GM21367 (cell line): Measurements from ENCODE around the gene DIP2C.
A peak's percentile ranks its signal among the peaks of the same experiment; 100 is the strongest.
"Not testable (repeated sequence)": the region's sequence is repeated elsewhere in the genome, so short reads cannot be mapped to it uniquely, and the experiment has no call there.

Source experiments
- ATAC-seq: cut with Tn5 transposase; IDR thresholded peaks from one replicate; pipeline ENCODE4 v1.9.1; 2021; ENCODE audit not compliant: unreplicated experiment

DIP2C gene

GRCh38 chr10:317271-317769 is 372.1 kb downstream of the DIP2C start:
- ATAC-seq = peak; percentile 94

- ATAC-seq = no peak
Observed at GRCh38 chr10:316390-316789, 373.1 kb downstream of the DIP2C start.

GRCh38 chr10:314871-315270 is 374.6 kb downstream of the DIP2C start:
- no peak for ATAC-seq

GRCh38 chr10:314381-314780 is 375.1 kb downstream of the DIP2C start:
- ATAC-seq = no peak

GRCh38 chr10:311901-312665 is 377.4 kb downstream of the DIP2C start:
- ATAC-seq = no peak

- no peak for ATAC-seq
Observed at GRCh38 chr10:310976-311639, 378.4 kb downstream of the DIP2C start.

- ATAC-seq = no peak
Observed at GRCh38 chr10:310371-310770, 379.1 kb downstream of the DIP2C start.

- no peak for ATAC-seq
Observed at GRCh38 chr10:308572-309085, 380.8 kb downstream of the DIP2C start.

- no peak for ATAC-seq
Observed at GRCh38 chr10:308101-308500, 381.4 kb downstream of the DIP2C start.

- ATAC-seq = no peak
Observed at GRCh38 chr10:307659-308058, 381.8 kb downstream of the DIP2C start.

- no peak for ATAC-seq
Observed at GRCh38 chr10:306675-307185, 382.7 kb downstream of the DIP2C start.

GRCh38 chr10:306007-306674 is 383.3 kb downstream of the DIP2C start:
- ATAC-seq = no peak

GRCh38 chr10:305034-305433 is 384.4 kb downstream of the DIP2C start:
- ATAC-seq = no peak

- no peak for ATAC-seq
Observed at GRCh38 chr10:301536-301935, 387.9 kb downstream of the DIP2C start.

- not testable (repeated sequence) for ATAC-seq
Observed at GRCh38 chr10:300580-300979, 388.9 kb downstream of the DIP2C start.

GRCh38 chr10:299969-300368 is 389.5 kb downstream of the DIP2C start:
- peak; percentile 86 for ATAC-seq

GRCh38 chr10:299512-299911 is 390.0 kb downstream of the DIP2C start:
- ATAC-seq = peak; percentile 29

GRCh38 chr10:298033-298432 is 391.4 kb downstream of the DIP2C start:
- no peak for ATAC-seq

GRCh38 chr10:297567-297966 is 391.9 kb downstream of the DIP2C start:
- no peak for ATAC-seq

- no peak for ATAC-seq
Observed at GRCh38 chr10:293636-294035, 395.8 kb downstream of the DIP2C start.

- ATAC-seq = no peak
Observed at GRCh38 chr10:290026-290725, 399.3 kb downstream of the DIP2C start.
